GM18907 (cell line): ENCODE measurements around the gene NUP98.
"Not testable (repeated sequence)": the region's sequence is repeated elsewhere in the genome, so short reads cannot be mapped to it uniquely, and the experiment has no call there.

Source experiments
- ATAC-seq: cut with Tn5 transposase; IDR thresholded peaks from one replicate; pipeline ENCODE4 v1.9.1; 2021; ENCODE audit warnings: mild to moderate bottlenecking, moderate library complexity; ENCODE audit not compliant: unreplicated experiment

NUP98 gene

DNA sequence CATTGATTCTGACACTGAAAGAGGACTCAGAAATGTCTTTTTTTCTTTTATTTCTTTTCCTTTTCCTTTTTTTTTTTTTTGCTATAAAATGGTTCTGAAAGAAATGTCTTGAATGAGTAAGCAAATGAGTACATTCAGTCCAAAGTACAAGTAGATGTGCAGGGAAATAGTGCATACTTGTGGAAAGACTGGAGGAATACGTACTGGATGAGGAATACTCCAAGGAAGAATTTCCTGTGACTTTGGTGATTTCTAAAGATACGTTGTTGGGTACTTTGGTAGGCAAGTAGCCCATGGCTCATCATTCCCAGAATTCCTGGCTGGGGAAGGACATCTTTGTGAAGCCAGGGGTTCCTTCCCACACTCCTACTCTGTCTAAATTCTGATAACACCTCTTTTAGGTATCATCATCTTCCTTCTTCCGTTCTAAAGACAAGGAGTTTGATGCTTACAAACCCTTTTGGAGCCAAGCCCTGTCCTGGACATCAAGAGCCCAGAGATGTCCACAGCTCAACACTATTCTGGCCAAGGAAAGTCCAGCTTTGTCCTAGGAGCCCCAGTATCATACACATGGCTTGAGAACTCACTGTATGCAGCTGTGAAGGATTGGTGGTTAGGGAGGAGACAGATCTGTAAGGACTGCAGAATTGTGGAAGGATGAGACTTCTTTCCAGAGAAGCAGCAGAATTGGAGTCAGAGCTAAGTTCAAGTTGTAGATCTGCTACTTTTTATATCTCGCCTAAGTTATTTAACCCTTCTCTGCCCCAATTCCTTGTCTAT is 4.8 kb upstream of the NUP98 start:
- no peak for ATAC-seq

DNA sequence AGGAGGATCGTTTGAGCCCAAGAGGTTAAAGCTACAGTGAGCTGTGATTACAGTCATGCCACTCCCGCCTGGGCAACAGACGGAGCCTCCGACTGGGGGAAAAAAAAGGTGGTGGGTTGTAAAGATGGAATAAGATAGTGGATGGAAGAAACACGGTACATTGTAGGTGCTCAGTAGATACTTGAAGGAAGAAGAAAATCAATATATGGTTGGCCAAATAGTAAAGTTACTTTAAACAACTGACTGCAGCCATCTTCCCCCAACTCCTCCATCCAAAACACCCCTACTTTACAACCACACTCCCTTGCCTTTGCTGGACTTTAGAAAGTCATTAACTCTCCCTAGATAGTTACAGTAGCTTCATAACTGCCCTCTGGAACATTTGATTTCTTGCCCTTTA is 2.5 kb upstream of the NUP98 start:
- no peak for ATAC-seq

DNA sequence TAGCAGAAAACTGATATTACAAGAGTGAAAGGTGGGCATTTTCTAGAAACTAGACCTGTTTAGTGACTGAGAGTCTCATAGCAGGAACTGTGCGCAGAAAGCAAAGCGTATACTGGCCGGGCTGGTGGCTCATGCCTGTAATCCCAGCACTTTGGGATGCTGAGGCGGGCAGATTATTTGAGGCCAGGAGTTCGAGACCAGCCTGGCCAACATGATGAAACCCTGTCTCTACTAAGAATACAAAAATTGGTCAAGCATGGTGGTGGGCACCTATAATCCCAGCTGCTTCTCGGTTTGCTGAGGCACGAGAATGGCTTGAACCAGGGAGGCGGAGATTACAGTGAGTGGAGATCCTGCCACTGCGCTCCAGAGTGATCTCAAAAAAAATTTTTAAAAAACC is 1.8 kb upstream of the NUP98 start:
- ATAC-seq = no peak

DNA sequence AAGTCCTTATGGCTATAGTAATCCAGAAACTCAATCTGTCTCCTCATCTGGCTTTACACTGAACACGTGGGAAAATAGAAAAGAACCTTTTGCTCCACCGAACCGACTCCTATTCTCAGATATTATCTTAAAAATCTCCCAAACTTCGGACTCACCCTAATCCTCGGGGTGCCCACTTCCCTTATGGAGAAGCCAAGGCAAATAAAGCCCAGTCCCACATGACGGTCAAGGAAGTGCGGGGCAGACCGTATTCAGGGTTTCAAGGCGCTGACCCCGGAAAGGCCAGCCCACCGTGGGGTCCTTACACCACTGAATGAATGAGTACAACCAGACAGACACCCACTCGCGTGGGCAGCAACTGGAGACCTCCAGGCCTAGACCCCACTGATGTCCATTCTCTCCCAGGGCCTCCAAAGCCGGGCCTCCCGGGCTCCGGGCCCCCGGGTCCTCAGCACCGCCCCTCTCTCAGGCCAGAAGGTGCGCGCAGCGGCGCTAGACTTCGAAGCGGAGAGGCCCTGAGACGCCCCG is 489 bp downstream of the NUP98 start:
- ATAC-seq = peak; percentile 42

DNA sequence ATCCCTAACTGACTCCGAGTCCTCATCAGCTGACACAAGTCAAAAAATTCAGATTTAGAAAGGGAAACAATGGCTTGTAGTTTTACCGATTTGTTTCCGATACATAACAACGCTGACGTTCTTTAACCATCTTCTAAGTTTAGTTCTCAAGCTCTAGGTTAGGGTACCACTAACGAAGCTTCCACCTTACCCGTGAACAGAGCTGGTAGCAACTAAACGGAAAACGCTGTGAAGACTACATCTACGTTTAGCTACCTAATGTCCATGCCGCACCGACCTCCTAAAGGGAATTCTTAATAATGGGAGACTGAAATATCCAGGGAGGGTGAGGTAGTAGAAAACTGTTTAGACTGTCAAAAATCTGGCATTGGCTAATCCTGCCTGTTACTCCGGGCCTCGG is 1.0 kb downstream of the NUP98 start:
- no peak for ATAC-seq

DNA sequence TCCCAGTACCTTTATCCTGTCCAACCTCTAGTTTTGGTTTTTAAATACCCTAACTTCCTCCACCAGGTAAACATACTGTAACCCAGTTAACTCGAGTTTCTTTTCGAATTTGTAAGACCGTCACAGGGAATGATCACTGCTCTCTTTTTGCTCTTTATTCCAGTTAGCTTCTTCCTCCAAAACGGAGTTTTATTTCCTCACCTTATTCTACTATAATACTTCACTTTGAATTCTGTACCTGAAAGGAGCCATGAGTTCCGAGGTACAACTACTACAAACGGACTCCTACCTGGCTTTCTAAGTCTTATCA is 1.4 kb downstream of the NUP98 start:
- ATAC-seq = no peak

DNA sequence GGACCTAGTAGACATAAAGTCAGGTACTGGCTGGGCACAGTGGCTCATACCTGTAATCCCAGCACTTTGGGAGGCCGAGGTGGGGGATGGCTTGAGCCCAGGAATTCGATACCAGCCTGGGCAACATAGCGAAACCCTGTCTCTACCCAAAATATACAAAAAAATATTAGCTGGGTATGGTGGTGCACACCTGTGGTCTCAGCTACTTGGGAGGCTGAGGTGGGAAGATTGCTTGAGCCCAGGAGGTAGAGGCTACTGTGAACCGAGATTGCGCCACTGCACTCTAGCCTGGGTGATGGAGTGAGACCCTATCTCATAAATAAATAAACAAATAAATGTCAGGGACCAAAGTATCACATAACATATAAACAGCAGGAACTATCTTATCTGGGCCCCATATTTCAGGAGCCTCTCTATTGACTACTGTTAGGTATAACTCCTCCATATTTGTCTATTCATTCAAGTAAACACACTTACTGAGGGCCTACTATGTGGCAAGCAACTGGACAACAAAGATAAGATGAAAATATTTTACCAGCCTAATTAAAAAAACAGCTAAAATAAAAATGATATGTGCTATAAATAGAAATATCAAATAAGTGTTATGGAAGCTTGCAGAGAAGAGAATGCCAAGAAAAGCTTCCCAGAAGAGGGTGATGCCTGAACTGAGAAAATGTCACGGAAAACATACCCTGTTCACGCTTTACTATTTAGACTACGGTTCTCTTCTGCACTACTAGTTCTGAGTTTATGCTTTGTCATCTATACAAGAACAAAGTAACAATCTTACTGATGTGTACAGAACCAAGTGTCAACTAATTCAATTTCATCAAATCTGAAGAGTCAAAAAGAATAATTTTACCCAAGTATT is 2.0 kb downstream of the NUP98 start:
- no peak for ATAC-seq

DNA sequence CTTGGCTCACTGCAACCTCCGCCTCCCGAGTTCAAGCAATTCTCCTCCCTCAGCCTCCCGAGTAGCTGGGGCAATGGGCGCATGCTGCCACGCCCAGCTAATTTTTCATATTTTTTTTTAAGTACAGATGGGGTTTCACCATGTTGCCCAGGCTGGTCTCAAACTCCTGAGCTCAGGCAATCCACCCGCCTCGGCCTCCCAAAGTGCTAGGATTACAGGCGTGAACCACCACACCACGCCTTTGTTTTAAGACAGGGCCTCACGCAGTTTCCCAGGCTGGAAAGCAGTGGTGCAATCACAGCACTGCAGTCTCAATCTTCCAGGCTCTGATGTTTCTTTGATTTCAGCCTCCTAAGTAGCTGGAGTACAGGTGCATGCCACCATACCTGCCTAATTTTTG is 3.0 kb downstream of the NUP98 start:
- not testable (repeated sequence) for ATAC-seq

DNA sequence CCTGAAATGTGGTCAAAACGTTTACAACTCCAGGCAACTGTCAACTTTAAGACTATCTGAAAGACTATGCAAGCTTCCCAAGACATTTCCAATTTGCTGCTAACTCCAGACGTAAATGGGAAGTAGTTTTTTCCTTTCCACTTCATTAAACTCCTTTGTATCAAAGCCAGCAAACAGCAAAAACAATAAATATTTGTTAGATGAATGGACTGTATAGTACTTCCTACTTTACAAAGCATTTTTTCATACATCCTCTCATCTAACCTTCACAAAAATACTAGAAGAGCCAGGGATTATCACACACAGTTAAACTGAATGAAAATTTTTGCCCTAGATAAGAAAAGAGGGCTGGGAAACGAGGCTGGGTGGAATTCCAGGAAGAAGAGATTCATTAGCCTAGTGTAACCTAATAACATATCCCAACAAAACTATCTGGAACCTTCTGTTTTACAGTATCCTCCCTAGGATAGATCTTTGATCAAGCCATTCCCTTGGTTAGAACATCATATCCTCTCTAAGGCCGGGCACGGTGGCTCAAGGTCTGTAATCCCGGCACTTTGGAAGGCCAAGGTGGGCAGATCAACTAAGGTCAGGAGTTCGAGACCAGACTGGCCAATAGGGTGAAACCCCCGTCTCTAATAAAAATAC is 10.4 kb downstream of the NUP98 start:
- no peak for ATAC-seq

DNA sequence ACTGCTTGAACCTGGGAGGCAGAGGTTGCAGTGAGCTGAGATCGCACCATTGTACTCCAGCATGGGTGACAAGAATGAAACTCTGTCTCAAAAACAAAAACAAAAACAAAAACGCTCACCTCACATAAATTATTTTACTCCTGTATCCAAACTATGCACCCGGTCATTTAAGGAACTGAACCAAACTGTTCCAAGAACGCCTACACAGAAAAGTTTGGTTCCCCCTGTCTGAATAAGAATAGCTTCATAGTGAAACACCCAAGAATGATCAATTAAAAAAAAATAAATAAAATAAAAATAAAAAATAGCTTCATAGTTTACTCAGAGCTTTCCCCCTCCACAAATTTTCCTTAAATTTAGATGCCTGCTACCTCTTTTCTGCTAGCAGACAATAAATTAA is 13.7 kb downstream of the NUP98 start:
- no peak for ATAC-seq

DNA sequence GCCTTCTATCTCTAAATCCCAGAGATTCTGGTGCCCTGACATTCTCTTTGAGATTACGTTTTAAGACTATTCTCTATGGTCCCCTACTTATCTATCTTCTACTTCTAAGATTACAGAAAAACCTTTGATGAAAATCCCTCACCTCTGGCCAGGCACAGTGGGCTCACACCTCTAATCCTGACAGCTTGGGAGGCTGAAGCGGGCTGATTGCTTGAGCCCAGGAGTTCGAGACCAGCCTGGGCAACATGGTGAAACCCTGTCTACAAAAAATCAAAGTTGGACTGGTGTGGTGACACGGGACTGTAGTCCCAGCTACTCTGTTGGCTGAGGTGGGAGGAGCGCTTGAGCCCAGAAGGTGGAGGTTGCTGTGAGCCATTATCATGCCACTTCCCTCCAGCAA is 14.4 kb downstream of the NUP98 start:
- ATAC-seq = no peak

DNA sequence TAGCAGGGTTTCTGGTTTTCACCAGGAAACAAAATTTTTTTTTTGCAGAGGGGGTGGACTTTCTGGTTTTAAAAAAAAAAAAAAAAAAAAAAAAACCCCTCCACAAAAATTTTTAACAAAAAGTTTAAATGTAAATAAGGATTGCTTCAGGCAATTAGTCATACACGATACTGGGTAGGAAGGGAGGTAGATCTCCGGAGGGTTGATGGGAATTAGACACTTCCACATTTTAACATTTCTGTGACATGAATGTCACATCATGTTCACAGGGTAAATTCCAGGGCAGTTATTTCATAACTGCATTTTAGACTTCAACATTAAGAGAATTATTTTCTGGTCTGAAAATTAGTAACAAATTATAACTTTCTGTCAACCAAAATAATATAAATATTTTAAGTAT is 15.9 kb downstream of the NUP98 start:
- no peak for ATAC-seq

DNA sequence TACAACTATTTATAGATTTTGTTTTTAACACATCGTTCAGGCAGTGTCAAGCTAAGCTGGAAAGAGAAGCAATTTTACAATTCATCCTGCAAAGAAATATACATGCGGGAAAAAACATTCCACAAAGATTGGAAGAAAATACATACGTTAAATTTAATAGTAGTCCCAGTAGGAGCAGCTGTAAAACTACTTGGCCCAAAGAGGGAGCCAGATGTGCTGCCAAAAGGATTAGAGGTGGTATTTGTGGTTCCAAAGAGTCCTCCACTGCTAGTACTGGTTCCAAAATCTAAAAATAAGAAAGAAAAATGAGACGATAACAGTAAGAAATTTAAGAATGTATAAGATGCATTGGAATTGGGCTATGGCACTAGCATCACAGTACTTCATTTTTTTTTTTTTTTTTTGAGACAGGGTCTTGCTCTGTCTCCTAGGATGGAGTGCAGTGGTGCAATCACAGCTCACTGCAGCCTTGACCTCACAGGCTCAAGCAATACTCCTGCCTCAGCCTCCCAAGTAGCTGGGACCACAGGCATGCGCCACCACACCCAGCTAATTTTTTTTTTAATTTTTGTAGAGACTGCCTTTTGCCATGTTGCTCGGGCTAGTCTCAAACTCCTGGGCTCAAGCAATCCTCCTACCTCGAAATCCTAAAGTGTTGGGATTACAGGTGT is 21.5 kb downstream of the NUP98 start:
- no peak for ATAC-seq

DNA sequence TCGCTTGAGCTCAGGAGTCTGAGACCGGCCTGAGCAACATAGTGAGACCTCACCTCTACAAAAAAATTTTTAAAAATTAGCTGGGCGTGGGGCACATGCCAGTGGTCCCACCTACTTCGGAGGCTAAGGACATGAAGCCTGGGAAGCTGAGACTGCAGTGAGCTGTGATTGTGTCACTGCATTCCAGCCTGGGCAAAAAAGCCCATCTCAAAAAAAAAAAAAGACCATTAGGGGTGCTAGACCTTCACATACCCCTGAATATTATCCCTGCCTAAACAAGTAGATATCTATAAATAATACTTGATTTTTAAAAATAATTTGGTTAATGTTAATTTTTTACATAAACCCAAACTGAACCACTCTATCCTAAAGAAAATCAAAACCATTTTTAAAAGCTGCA is 24.2 kb downstream of the NUP98 start:
- ATAC-seq = no peak

DNA sequence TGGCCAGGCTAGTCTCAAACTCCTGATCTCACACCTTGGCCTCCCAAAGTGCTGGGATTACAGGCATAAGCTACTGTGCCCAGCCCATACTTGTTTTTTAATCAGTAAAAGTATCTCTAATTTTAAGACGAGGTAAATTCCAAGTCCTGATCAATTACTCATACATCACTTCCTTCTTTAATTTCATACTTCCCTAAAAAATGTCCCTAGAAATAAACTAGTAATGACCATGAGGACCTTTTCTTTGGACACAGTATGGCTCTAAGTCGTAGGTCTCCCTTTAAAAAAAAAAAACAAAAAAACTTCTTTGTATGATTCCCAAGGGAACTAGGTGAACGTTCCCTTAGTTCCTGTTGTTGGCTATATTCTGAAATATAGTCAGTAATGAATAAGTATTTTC is 29.8 kb downstream of the NUP98 start:
- no peak for ATAC-seq

DNA sequence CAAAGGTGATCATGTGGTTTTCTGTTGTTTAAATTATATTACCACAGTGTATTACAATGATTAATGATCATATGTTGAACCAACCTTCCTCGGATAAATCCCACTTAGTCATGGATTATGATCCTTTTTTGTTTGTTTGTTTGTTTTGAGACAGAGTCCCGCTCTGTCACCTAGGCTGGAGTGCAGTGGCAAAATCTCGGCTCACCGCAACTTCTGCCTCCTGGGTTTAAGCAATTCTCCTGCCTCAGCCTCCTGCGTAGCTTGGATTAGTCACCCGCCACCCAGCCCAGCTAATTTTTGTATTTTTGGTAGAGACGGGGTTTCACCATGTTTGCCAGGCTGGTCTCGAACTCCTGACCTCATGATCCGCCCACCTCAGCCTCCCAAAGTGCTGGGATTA is 30.5 kb downstream of the NUP98 start:
- ATAC-seq = not testable (repeated sequence)

DNA sequence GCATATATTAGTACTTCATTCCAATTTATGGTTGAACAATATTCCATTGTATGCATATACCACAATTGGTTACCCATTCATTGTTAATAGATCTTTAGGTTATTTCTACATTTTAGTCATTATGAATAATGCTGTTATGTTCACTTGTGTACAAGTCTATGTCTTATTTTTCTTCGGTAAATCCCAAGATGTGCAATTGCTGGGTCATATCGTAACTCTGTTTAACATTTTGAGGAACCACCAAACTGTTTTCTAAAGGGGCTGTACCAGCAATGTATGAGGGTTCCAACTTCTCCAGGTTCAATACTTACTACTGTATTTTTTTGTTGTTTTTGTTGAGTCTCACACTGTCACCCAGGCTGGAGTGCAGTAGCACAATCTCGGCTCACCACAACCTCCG is 33.1 kb downstream of the NUP98 start:
- no peak for ATAC-seq

DNA sequence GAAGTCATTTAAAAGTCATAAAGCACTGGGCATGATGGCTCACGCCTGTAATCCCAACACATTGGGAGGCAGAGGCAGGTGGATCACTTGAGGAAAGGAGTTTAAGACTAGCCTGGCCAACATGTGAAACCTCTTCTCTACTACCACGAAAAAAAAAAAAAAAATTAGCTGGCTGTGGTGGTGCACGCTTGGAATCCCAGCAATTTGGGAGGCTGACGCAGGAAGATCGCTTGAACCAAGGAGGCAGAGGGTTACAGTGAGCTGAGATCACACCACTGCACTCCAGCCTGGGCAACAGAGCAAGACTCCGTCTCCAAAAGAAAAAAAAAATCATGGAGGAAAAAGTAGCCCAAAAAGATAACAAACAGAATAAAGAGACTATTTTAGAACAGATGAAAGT is 42.2 kb downstream of the NUP98 start:
- ATAC-seq = no peak

DNA sequence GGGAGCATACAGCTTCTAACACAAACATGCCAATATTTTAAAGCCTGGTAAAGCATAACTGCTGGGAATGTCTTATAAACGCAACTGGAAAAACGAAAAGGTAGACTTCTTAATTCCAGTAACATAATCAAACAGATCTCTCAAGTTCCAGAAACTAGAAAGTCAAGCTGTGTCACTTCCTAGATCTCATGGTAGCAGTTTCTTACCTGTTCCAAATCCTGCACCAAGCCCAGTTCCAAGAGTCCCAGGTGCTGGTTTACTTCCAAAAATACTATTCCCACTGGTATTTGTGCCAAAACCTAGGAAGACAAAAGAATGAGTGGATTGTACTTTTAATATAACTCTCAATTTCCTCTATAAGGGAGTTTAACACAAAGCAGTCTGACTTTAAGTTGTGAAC is 44.2 kb downstream of the NUP98 start:
- ATAC-seq = no peak

DNA sequence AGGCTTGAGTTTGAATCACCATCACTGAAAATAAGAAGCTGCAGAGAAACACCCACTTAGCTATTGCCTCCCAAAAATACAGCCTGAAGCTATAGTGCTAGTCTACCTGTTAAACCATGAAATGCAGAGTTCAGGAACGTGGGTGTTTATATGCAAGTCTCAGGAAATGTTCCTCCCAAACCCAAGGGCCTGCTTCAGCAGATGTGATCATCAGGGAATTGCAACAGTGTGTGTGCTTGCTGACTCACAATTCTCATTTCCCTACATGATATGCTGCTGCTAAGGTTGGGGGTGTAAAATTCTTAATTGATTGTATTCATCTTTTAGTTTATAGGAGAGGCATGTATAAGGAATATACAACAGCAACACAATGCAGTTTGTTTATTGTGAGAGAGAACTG is 49.6 kb downstream of the NUP98 start:
- no peak for ATAC-seq

DNA sequence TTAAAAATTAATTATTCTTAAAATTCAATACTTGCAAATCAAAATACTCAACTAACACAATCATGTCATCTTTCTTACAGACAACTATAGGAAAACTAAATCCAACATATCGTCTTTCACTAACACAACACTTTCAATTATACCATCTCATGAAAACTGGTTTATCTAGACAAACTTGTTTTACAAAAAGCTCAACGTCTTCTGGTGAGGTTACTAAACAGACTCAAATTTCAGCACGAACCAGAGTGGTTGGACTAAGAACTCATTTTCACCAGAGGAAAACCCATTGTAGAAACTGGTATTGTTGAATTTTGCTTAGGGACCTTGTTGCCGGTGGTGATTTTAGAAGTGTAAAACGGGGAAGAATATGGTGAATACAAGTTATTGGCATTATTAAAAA is 52.2 kb downstream of the NUP98 start:
- ATAC-seq = no peak
